ENCODE measurements around the gene VPS9D1. TPM values are rescaled to one million over a fixed set of nuclear protein-coding genes. Genes with fewer than 3 reads are reported as not detected.
A peak's percentile ranks its signal among the peaks of the same experiment; 100 is the strongest.

VPS9D1 gene
- total and polyA plus RNA-seq, 2 experiments from 2014 or later = 2.1 to 2.2 TPM

- TF ChIP-seq ZNF462 (CRISPR knock-in tag; IDR thresholded peaks at IDR 0.05) (no peak), EZH2phosphoT487 (IDR thresholded peaks at IDR 0.05; ENCODE audit: unreplicated experiment) (no peak), JUNB (IDR thresholded peaks at IDR 0.05; ENCODE audit: unreplicated experiment) (no peak)
Observed at GRCh38 chr16:89764711-89765201, 44.1 kb upstream of the VPS9D1 start (continued).

GRCh38 chr16:89761304-89761922, 40.7 kb upstream of the VPS9D1 start:
- DNase-seq (ENCODE audit: low spot score) = no peak
- Histone ChIP-seq H3F3A (replicated peaks; ENCODE audit: low read depth) (0 out of 2 replicates have a peak, but pooled peaks cover 3% of the 10 kb centered on the region), H3K4me3 (no peak overlapping the region), H3K4me2 (no peak overlapping the region), H3K27me3 (ENCODE audit: insufficient read depth) (no peaks in the 10 kb centered on the region), H3K9me2 (ENCODE audit: insufficient read depth) (no peaks in the 10 kb centered on the region), H3K36me3 (ENCODE audit: insufficient read depth) (peaks cover 46% of the 10 kb centered on the region), H3K79me2 (replicated peaks; ENCODE audit: insufficient read depth) (no peaks in the 10 kb centered on the region), H3K4me1 (ENCODE audit: insufficient read depth) (no peaks in the 10 kb centered on the region), H3K27ac (ENCODE audit: low read depth) (0 out of 2 replicates have a peak overlapping the region, but pooled peaks have one; percentile 14), H2AFZ (no peak overlapping the region), H4K20me1 (replicated peaks; ENCODE audit: insufficient read depth) (peaks cover 7% of the 10 kb centered on the region; the same call in 1 of the 2 replicates)
- no peak overlapping the region for H3K4me3 Mint-ChIP-seq
- no peak overlapping the region for H3K27ac Mint-ChIP-seq
- no peak for ATAC-seq
- no peaks in the 10 kb centered on the region for H3K4me1 Mint-ChIP-seq
- peaks cover 82% of the 10 kb centered on the region for H3K36me3 Mint-ChIP-seq (ENCODE audit: low read depth)
- no peaks in the 10 kb centered on the region for H3K9me3 Mint-ChIP-seq
- peaks cover 11% of the 10 kb centered on the region for H3K27me3 Mint-ChIP-seq (ENCODE audit: insufficient read depth, low read depth, poor library complexity)
- TF ChIP-seq EZH2 (IDR thresholded peaks at IDR 0.05; ENCODE audit: low read depth, unreplicated experiment) (no peak), ZNF114 (CRISPR knock-in tag; IDR thresholded peaks at IDR 0.05) (no peak), JUNB (IDR thresholded peaks at IDR 0.05; ENCODE audit: unreplicated experiment) (no peak), ZNF331 (CRISPR knock-in tag; IDR thresholded peaks at IDR 0.05; ENCODE audit: low read depth) (no peak), ETS1 (IDR thresholded peaks at IDR 0.05) (no peak), REST (IDR thresholded peaks at IDR 0.05; ENCODE audit: unreplicated experiment) (no peak)

All from GM23338 (cell line).